ENCODE measurements around the gene HYPK.

Gene HYPK

GRCh38 chr15:43851251-43851650 is 50.9 kb downstream of the HYPK start:
- no peak for DNase-seq (ENCODE audit: low read depth)

DNA sequence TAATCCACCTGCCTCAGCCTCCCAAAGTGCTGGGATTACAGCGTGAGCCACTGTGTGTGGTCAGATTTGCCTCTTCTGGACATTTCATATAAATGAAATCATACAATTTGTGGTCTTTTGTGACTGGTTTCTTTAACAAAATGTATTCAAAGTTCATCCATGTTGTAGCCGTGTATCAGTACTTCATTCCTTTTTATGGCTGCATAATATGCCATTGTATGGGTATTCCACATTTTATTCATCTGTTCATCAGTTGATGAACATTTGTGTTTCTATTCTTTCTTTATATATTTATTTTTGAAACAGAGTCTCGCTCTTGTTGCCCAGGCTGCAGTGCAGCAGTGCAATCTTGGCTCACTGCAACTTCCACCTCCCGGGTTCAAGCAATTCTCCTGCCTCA is 52.2 kb downstream of the HYPK start:
- no peak for DNase-seq (ENCODE audit: low read depth)

All from HS-5 (cell line).